GM18909 (cell line): ENCODE results near the gene MOCS3.

Experiments used
- ATAC-seq: cut with Tn5 transposase; IDR thresholded peaks from one replicate; pipeline ENCODE4 v1.9.1; 2021; ENCODE audit warnings: mild to moderate bottlenecking; ENCODE audit not compliant: unreplicated experiment, poor library complexity

Gene MOCS3

GRCh38 chr20:50980071-50980681 lies 21.6 kb downstream of the MOCS3 start:
- ATAC-seq, result no peak

- no peak for ATAC-seq
These were observed 22.5 kb downstream of the MOCS3 start for GRCh38 chr20:50980851-50981713.

- ATAC-seq, result no peak
These were observed 23.1 kb downstream of the MOCS3 start for GRCh38 chr20:50981714-50982048.

- ATAC-seq, result no peak
These were observed 23.7 kb downstream of the MOCS3 start for GRCh38 chr20:50982363-50982762.

GRCh38 chr20:50983321-50983720 lies 24.7 kb downstream of the MOCS3 start:
- ATAC-seq, result no peak

- ATAC-seq, result no peak
These were observed 29.0 kb downstream of the MOCS3 start for GRCh38 chr20:50987493-50988210.

GRCh38 chr20:50991076-50991475 lies 32.5 kb downstream of the MOCS3 start:
- ATAC-seq, result no peak

- ATAC-seq, result no peak
These were observed 33.7 kb downstream of the MOCS3 start for GRCh38 chr20:50992336-50992732.

GRCh38 chr20:50992733-50993457 lies 34.3 kb downstream of the MOCS3 start:
- no peak for ATAC-seq

GRCh38 chr20:50993876-50994275 lies 35.3 kb downstream of the MOCS3 start:
- ATAC-seq, result no peak

GRCh38 chr20:50995506-50995905 lies 36.9 kb downstream of the MOCS3 start:
- ATAC-seq, result no peak

GRCh38 chr20:50996901-50997865 lies 38.6 kb downstream of the MOCS3 start:
- ATAC-seq, result no peak

- no peak for ATAC-seq
These were observed 40.7 kb downstream of the MOCS3 start for GRCh38 chr20:50999355-50999754.

- ATAC-seq, result no peak
These were observed 43.0 kb downstream of the MOCS3 start for GRCh38 chr20:51001430-51002265.

GRCh38 chr20:51002633-51003032 lies 44.0 kb downstream of the MOCS3 start:
- ATAC-seq, result no peak

- ATAC-seq, result no peak
These were observed 45.1 kb downstream of the MOCS3 start for GRCh38 chr20:51003753-51004152.

GRCh38 chr20:51004305-51004727 lies 45.7 kb downstream of the MOCS3 start:
- no peak for ATAC-seq

GRCh38 chr20:51004781-51005180 lies 46.2 kb downstream of the MOCS3 start:
- ATAC-seq, result no peak

GRCh38 chr20:51005214-51005613 lies 46.6 kb downstream of the MOCS3 start:
- ATAC-seq, result no peak
